RCC 7860 (cell line): ENCODE results near the gene TFEB.
A peak's percentile ranks its signal among the peaks of the same experiment; 100 is the strongest.

Source experiments
- DNase-seq: peaks from one replicate; pipeline ENCODE4 v3.0.0-alpha.2; 2015; ENCODE audit warnings: low spot score
- FAIRE-seq: peaks from 2 replicates; lab custom pipeline; 2012; peaks lifted over from hg19 to GRCh38; lab: Jason Lieb, UNC

The TFEB gene

DNA sequence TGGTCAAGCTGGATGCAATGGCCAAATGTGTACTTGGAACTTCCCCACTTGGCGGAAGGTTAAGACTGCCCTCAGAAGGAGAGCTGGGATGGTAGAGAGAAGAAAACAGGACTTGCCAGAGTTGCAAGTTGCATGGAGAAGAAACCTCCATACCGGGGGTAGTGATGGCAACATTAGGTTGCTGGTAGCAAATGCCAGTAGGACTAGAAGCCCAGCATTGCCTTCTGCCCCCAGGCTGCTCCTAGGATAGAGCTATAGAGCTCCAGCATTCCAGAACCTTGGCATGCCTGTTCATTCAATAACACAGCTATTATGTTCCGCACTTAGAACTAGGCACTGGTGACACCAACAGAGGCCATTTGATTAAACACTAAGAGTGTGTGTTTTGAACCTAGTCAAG lies 26.6 kb downstream of the TFEB start:
- DNase-seq (no peak), FAIRE-seq (no peak)

DNA sequence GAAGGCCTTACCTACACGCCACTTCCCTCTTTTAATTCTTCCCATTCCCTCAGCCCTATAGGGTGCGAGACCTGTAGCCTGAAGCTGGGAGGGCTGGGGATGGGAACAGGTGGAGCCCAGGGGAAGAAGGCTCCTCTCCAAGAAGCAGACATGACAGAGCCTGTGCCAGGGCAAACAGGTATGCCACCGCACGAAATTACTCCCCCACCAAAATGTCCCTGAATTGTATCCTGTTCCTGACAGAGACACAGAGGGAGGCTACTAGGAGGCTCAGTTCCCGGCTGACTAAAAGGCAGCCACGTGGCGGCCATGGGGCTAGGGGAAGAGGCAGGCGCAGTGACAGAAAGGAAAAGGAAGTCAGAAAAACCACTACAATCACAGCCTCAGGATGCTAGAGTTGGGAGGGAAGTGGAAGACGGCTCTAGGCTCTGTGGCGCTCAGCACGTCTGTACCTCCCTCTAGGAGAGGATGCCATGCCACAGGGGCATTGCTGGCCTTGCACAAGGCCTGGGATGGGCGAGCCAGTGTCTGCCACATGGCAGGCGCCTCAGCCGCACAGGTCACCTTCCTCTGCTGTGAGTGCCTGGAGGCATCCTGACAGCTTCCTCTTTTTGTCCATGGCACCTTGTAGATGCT lies 27.7 kb downstream of the TFEB start:
- FAIRE-seq, result no peak
- no peak for DNase-seq

DNA sequence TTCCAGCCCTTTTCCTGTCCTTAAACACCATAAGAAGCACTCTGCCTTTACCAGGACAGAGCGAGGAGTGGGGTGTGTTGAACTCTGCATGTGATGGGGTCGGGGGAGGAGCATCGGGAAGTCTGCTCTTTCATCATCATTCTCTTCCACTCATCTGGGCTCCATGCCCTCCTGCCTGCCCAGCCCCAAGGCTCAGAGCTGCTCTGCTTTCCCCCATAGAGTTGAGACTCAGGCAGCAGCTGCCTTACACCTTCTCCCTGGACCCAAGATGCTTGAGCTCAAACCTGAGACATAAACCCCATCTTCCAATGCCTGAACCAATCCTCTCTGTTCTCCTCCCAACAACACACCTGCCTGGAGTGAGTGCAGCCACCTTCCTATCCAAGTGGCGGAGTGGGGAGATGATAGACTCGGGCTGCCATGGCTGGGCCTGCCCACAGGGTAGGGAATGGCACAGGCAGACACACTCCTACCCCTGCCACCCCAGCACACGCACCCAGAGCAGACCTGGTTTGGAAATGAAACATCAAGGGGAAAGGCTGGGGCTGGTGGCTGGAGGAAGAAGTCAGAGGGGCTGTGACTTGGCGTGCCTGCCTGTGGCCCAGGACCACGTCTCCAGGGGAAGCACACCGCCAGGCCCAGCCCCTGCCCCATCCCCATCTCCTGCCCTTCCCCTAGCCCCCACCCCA lies 28.4 kb downstream of the TFEB start:
- DNase-seq, result no peak
- FAIRE-seq, result no peak

- DNase-seq, result peak; percentile 68
- FAIRE-seq, result no peak
Measured at GRCh38 chr6:41705996-41706835, 29.2 kb downstream of the TFEB start.

DNA sequence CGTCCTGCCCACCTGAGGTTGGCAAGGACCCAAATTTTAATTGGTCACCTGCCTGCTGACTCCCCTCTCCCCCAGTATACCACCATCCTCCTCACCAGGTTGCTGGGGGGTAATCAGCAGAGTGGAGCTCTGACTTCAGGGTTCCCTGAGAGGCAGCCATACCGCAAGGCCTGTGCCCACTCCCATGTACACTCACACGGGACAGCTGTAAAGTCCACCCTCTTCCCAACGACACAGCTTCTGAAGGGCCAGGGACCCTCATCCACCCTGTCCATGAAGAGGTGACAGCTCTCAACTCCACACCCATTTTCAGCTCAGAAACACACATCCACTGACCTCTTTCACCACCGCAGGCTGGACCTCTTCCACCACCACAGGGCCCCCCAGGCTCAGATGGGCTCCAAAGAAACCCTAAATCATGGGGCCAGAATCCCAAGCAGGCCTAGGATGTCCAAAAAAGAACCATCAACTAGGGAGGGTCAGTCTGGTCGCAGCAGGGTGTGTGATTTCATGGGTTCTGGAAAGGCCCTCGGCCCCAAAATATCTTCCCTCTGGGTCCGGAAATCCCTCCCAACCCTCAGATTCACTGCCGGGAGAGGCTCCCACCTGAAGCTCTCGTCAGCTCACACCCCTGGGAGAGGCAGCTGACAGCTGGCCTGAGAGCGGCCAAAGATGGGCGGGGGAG lies 30.0 kb downstream of the TFEB start:
- no peak for DNase-seq
- FAIRE-seq, result no peak

GRCh38 chr6:41704656-41705310 lies 30.6 kb downstream of the TFEB start:
- DNase-seq, result no peak
- no peak for FAIRE-seq

GRCh38 chr6:41704028-41704427 lies 31.4 kb downstream of the TFEB start:
- no peak for DNase-seq

DNA sequence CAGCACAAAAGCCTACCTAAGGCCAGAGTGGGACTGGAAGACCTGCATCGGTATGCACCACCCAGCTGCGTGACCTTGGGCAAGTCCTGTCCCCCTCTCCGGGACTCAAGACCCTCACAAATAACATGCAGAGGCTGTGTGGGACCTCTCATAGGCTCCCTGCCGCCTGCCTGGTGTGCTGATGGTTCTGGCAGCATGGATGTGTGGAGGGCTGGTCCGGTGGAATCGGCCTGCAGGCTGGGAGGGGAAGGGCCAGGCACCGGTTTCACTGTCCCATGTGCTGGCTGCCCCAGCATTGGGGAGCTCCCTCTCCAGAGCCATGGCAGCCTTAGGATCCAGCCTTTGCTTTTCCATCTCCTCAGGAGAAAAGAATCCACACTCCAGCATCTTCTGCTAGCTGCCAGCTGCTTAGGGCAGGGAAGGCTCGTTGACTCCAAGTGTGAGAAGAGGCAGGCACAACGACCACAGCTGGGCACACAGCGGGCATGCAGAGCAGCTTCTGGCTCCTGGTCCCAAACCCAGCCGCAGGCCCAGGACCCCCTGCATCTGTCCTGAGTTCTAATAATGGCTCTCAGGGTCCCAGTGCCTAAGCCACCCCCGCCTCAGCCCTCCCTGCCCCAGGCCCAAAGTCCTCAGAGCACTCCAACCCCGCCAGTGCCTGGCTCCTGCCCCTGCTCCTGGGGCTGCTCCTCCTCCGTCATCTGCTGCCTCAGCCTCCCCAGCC lies 32.5 kb downstream of the TFEB start:
- DNase-seq (no peak), FAIRE-seq (no peak)

More at GRCh38 chr6:41704028-41704427, 31.4 kb downstream of the TFEB start:
- no peak for FAIRE-seq

DNA sequence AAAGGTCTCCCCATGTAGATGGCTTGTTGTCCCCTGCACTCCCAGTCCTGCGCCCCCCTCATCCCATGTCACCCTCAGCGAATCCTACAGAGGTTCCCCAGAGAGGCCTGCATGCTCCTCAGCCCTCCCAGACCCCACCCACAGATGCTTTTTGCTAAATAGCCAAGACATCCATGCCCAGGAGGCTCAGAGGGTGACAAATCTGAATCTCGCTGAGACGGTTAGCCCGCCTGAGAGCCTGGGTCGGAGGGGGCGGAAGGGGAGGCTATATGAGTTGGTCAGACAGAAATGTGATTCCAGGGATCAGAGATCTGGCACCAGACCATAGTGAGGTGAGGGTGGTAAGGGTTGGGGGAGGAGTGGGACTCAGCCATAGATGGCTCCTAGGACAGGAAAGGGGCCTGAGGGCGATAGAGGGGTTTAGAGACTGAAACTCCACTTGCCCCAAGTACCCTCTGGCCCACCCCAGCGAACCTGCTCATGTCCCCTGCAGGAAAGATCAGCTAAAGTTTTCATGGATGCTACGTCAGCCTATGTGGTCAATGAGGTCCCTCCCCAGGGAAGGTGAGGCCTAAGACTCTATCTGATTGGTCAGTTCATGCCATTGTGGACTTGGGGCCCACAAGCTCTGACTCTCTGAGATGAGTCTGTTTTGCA lies 33.2 kb downstream of the TFEB start:
- FAIRE-seq, result no peak
- DNase-seq, result no peak

DNA sequence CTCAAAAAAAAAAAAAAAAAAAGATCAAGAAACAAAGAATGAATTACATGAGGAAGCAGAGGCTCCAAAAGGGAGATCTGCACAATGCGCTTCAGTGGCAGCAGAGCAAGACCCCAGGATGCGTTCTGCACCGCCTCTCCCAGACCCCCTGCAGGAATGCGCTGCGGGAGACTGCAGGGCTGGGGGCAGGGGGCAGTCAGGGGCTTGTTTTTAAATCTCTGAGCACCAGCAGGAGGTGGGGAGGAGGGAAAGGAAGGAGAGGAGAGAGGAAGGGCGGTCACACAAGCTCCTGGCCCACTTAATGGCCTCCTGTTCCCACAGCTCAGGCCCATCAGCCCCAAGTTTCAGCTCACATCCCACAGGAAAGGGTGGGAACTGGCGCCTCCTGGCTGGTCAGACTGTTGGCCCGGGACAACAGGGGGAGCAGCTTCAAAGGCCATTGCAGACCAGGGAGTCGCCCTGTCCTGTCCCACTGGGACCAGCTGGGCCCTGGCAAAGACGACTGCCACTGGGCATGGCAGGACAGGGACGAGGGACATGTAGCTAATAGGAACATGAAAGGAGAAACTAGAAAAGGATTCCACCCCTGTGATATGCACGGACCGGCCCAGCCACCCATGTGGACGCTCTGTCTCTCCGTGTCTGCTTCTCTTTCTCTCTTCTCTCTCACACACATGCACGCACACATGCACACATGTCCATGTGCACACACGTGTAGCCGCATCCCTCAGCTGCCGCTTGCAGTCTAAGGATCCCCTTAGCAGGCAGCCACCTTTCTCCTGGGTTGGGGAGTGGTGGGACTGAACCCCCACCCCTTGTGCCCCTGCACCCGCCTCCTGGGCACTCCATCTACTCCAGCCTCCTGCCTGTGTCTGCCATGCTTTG lies 34.7 kb downstream of the TFEB start:
- no peak for FAIRE-seq

GRCh38 chr6:41699063-41699462 lies 36.3 kb downstream of the TFEB start:
- DNase-seq (no peak), FAIRE-seq (no peak)

More for the DNA sequence above, 34.7 kb downstream of the TFEB start:
- DNase-seq, result no peak

DNA sequence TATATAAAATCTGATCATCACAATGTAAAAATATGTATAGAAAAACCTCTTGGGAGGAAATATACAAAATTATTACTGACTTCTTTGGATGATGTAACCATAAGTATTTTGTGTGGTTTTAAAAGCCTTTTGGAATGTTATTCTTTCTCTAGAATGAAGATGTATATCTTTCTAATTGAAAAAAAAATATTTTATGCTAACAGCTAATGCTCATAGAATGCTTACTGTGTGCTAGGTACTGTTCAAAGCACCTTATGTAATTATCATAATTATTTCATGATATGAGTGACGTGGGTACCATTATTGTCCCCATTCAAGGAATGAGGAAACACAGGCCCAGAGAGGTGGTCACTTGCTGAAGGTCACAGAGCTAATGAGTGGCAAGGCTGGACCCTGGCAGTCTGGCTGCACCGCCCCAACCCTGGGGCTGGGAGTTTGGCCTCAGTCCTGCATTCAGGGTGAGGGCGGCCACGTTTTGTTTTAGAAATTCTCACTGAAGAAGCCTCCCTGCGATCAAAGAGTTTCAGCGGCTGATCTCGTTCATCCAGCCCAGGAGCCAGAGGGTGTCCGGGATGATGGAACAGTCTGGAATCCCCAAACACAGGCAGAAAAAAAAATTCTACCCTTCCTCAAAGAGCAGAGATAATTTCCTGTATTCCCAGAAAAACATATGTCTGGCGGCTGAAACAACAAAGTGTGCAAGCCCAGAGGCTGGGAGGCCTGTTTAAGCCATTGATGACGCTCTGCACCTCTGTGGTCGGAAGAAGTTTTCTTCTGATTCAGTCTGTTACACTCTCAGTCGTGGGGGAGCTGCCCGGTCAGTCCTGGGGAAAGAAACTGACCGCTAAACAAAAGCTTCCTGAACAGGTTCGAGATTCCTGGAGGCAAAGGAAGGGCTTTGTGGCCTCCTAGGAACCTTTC lies 37.3 kb downstream of the TFEB start:
- DNase-seq (no peak), FAIRE-seq (no peak)

- DNase-seq (no peak), FAIRE-seq (no peak)
Measured at GRCh38 chr6:41696788-41697187, 38.6 kb downstream of the TFEB start.

GRCh38 chr6:41695825-41696224 lies 39.6 kb downstream of the TFEB start:
- DNase-seq, result no peak
- FAIRE-seq, result no peak

DNA sequence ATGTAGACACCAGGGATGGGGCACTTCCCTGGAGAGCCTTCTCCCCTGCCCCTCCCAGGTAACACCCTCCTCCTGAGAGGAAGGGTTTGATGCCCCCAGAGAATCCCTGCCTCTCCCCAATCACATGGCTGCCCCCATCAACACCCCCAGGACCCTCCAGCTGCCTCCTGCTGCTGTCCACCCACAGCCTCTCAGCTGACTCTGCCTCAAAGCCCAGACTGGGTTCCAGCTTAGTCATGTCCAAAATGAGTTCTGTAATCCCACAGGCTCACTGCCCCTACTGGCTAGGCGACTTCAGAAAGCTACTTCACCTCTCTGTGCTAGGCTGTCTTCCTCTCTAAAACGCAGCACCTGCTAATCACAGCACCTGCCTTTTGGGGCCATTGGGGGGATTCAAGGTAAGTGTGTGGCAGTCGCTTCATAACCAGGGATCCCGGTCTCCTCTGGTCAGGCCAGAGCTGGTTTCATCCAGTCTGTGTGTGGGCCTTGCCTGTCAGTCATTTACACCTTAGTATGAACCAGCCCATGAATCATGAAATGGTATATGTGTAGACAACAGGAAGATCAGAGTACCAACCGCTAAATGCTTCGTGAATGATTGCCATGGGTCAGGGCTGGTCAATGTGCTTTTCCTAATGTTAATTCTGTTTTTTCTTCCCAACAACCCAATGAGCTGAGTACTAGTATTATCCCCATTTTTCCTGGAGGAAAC lies 40.4 kb downstream of the TFEB start:
- DNase-seq (no peak), FAIRE-seq (no peak)

DNA sequence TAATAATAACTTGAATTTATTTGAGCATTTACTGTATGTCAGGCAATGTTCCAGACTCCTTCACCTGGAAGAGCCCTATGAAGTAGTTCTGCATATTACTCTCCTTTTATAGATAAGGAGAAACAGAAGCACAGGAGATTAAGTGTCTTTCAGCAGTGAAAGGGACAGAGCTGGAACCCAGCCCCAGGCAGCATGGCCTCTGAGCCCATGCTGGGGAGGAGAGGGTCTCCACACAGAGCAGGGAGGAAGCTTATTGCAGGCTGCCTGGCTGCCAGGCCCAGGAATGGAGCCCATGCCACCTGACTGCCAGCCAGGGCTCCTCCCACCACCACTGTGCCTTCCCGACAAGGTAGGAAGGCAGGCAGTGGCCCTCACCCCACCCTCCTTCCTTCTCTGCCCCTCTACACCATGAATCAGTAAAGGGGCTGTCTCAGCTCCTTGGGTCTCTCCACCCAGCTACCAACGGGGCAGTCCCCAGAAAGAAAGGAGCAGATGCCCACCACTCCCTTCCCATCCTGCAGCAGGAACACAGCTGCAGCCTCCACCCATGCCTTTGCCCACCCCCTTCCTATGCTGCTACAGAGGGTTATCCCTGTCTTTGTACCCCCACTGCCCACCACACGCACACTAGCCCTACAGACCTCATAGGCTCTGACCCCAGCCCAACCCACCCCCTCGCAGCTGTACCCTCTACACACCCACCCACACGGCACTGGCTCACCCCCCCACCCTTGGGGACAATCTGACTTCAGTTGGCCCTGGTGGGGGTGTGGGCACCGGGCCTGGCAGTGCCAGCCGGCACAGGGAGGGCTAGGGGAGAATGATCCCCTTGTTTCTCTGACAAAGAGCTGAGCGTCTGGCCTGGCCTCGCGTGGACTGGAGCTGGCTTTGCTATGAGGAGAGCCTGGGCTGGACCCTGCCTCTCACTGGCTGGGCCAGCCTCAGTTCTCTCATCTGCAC lies 41.8 kb downstream of the TFEB start:
- FAIRE-seq, result no peak
- no peak for DNase-seq
